HEK293 (cell line): ENCODE measurements around the gene LIN7A.

Experiments
- EGR2 ChIP-seq: fragments of 450-650 bp; formaldehyde crosslinking; IDR thresholded peaks from 2 replicates; pipeline ENCODE4 v1.5.1; 2016; ENCODE audit warnings: low read depth, missing biosample characterization, missing genetic modification characterization
- SCRT2 ChIP-seq: fragments of 450-650 bp; formaldehyde crosslinking; IDR thresholded peaks from 2 replicates; pipeline ENCODE4 v1.5.1; 2016; ENCODE audit warnings: missing biosample characterization, missing genetic modification characterization
- TCF7L2 ChIP-seq: IDR thresholded peaks from 2 replicates; pipeline ENCODE4 v1.6.1; 2011; ENCODE audit warnings: low read depth, mild to moderate bottlenecking, inconsistent platforms, low read length, moderate library complexity, borderline replicate concordance
- ZNF19 ChIP-seq: fragments of 450-650 bp; formaldehyde crosslinking; IDR thresholded peaks from 2 replicates; pipeline ENCODE4; 2016; ENCODE audit warnings: missing biosample characterization, missing genetic modification characterization, low read depth
- ZNF785 ChIP-seq: fragments of 450-650 bp; formaldehyde crosslinking; IDR thresholded peaks from 2 replicates; pipeline ENCODE4 v1.5.1; 2016; ENCODE audit warnings: missing biosample characterization, missing genetic modification characterization
- TF ChIP-seq, protein P1 (sequence below): fragments of 450-650 bp; formaldehyde crosslinking; IDR thresholded peaks from 2 replicates; pipeline ENCODE4 v1.5.1; 2016; ENCODE audit warnings: missing biosample characterization, missing genetic modification characterization
- TF ChIP-seq, protein P2 (sequence below): fragments of 450-650 bp; formaldehyde crosslinking; IDR thresholded peaks from 2 replicates; pipeline ENCODE4 v1.5.1; 2016; ENCODE audit warnings: missing biosample characterization, missing genetic modification characterization
- TF ChIP-seq, protein P3 (sequence below): fragments of 450-650 bp; IDR thresholded peaks from 2 replicates; pipeline ENCODE4 v1.5.1; 2018; ENCODE audit warnings: missing biosample characterization, missing genetic modification characterization

DNA sequence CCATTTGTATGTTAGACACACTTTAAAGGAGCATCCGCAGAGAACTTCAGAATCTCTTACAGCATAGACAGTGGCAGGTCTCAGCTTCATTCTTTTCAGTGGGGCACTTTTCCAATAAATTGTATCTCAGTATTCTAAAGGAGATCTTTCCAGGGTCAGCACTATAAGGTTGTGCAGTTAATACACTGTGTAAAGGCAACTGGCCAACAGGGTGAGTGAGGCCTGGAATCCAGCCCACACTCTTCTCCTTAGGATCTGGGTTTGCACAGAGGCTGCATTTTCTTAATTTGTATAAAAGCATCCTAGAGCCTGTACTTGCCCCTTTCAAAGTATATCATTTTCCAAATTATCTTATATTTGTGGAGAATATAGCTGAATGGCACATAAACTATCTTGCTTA is 126.9 kb downstream of the LIN7A start:
- no peak for TF ChIP-seq ZNF19 (tag by site-specific recombination)
- no peak for TF ChIP-seq SCRT2
- TF ChIP-seq, protein P1, sequence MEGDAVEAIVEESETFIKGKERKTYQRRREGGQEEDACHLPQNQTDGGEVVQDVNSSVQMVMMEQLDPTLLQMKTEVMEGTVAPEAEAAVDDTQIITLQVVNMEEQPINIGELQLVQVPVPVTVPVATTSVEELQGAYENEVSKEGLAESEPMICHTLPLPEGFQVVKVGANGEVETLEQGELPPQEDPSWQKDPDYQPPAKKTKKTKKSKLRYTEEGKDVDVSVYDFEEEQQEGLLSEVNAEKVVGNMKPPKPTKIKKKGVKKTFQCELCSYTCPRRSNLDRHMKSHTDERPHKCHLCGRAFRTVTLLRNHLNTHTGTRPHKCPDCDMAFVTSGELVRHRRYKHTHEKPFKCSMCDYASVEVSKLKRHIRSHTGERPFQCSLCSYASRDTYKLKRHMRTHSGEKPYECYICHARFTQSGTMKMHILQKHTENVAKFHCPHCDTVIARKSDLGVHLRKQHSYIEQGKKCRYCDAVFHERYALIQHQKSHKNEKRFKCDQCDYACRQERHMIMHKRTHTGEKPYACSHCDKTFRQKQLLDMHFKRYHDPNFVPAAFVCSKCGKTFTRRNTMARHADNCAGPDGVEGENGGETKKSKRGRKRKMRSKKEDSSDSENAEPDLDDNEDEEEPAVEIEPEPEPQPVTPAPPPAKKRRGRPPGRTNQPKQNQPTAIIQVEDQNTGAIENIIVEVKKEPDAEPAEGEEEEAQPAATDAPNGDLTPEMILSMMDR (tag by site-specific recombination) = no peak
- no peak for TF ChIP-seq EGR2 (tag by site-specific recombination)
- TF ChIP-seq, protein P2, sequence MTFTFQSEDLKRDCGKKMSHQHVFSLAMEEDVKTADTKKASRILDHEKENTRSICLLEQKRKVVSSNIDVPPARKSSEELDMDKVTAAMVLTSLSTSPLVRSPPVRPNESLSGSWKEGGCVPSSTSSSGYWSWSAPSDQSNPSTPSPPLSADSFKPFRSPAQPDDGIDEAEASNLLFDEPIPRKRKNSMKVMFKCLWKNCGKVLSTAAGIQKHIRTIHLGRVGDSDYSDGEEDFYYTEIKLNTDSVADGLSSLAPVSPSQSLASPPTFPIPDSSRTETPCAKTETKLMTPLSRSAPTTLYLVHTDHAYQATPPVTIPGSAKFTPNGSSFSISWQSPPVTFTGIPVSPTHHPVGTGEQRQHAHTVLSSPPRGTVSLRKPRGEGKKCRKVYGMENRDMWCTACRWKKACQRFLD = no peak
- no peak for TF ChIP-seq TCF7L2
- TF ChIP-seq ZNF785 (tag by site-specific recombination) = no peak
- TF ChIP-seq, protein P3, sequence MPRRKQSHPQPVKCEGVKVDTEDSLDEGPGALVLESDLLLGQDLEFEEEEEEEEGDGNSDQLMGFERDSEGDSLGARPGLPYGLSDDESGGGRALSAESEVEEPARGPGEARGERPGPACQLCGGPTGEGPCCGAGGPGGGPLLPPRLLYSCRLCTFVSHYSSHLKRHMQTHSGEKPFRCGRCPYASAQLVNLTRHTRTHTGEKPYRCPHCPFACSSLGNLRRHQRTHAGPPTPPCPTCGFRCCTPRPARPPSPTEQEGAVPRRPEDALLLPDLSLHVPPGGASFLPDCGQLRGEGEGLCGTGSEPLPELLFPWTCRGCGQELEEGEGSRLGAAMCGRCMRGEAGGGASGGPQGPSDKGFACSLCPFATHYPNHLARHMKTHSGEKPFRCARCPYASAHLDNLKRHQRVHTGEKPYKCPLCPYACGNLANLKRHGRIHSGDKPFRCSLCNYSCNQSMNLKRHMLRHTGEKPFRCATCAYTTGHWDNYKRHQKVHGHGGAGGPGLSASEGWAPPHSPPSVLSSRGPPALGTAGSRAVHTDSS (tag by site-specific recombination) = no peak
